SIG-M5 treated with dmso at 0.1 percent for 504 hours (cell line): ENCODE measurements around the gene CTDSP1.

Source experiments
- DNase-seq: peaks from one replicate; lab custom pipeline; 2025; ENCODE audit not compliant: unreplicated experiment; lab: John Stamatoyannopoulos, UW

CTDSP1 gene

GRCh38 chr2:218382785-218383184 is 16.9 kb upstream of the CTDSP1 start:
- DNase-seq: no peak

GRCh38 chr2:218383892-218384519 is 15.7 kb upstream of the CTDSP1 start:
- DNase-seq: peak; percentile 46

- DNase-seq: no peak
Measured at GRCh38 chr2:218384975-218385374, 14.7 kb upstream of the CTDSP1 start.

- no peak for DNase-seq
Measured at GRCh38 chr2:218386505-218387368, 12.9 kb upstream of the CTDSP1 start.

GRCh38 chr2:218387369-218388194 is 12.1 kb upstream of the CTDSP1 start:
- DNase-seq: no peak

GRCh38 chr2:218389333-218390150 is 10.1 kb upstream of the CTDSP1 start:
- no peak for DNase-seq

- DNase-seq: no peak
Measured at GRCh38 chr2:218391202-218391601, 8.5 kb upstream of the CTDSP1 start.

- DNase-seq: no peak
Measured at GRCh38 chr2:218392459-218392858, 7.2 kb upstream of the CTDSP1 start.

- no peak for DNase-seq
Measured at GRCh38 chr2:218392891-218393462, 6.7 kb upstream of the CTDSP1 start.

GRCh38 chr2:218393750-218394290 is 5.8 kb upstream of the CTDSP1 start:
- DNase-seq: peak; percentile 59

- DNase-seq: no peak
Measured at GRCh38 chr2:218394298-218395089, 5.2 kb upstream of the CTDSP1 start.

- no peak for DNase-seq
Measured at GRCh38 chr2:218395090-218395444, 4.6 kb upstream of the CTDSP1 start.

GRCh38 chr2:218395456-218395825 is 4.2 kb upstream of the CTDSP1 start:
- no peak for DNase-seq

GRCh38 chr2:218395826-218396687 is 3.6 kb upstream of the CTDSP1 start:
- peak; percentile 98 for DNase-seq

GRCh38 chr2:218396688-218397462 is 2.8 kb upstream of the CTDSP1 start:
- peak; percentile 90 for DNase-seq

- no peak for DNase-seq
Measured at GRCh38 chr2:218397463-218397819, 2.2 kb upstream of the CTDSP1 start.

- DNase-seq: peak; percentile 90
Measured at GRCh38 chr2:218397820-218398436, 1.7 kb upstream of the CTDSP1 start.
